ENCODE data around the gene RGS6. TPM values are rescaled to one million over a fixed set of nuclear protein-coding genes. Genes with fewer than 3 reads are reported as not detected.

The RGS6 gene
- total and polyA plus RNA-seq, 2 of the 4 experiments (the other 2 are of a cell fraction), result not detected

GRCh38 chr14:72512281-72512680, 580.1 kb downstream of the RGS6 start:
- POLR2A ChIA-PET (ENCODE audit: unreplicated experiment), result no interaction called here
- Histone ChIP-seq H3K79me1 (ENCODE audit: low read depth in 1 of 2, low read length in 2 of 2) (no peaks in the 10 kb centered on the region), H4K20me1 (ENCODE audit: insufficient read depth, low read length) (no peaks in the 10 kb centered on the region), H4K8ac (ENCODE audit: low read depth in 2 of 2, low read length in 2 of 2) (no peak overlapping the region), H4K5ac (ENCODE audit: low read depth, low read length) (no peak overlapping the region), H2BK15ac (ENCODE audit: low read depth, low read length) (no peak overlapping the region), H3K56ac (ENCODE audit: extremely low read depth, insufficient read depth, low read length) (no peak overlapping the region), H3K4ac (ENCODE audit: low read depth, low read length) (no peak overlapping the region), H3K9me3 (ENCODE audit: control insufficient read depth, insufficient read depth, low read length) (0 out of 2 replicates have a peak, but pooled peaks cover 1% of the 10 kb centered on the region), H3K36me3 (ENCODE audit: control insufficient read depth, insufficient read depth, low read length) (no peaks in the 10 kb centered on the region), H2BK20ac (ENCODE audit: low read depth, low read length) (no peak overlapping the region), H3K4me3 (ENCODE audit: insufficient read depth, low read depth, low read length) (no peak overlapping the region), H2AK9ac (replicated peaks; ENCODE audit: low read depth, low read length, poor library complexity) (no peak overlapping the region), H2AK5ac (ENCODE audit: low read depth, low read length) (no peak overlapping the region), H3K4me1 (ENCODE audit: control insufficient read depth, insufficient read depth, low read length) (peaks cover 5% of the 10 kb centered on the region), H2AFZ (replicated peaks; ENCODE audit: low read length, poor library complexity) (no peak overlapping the region), H3K9ac (ENCODE audit: low read depth, low read length) (no peak overlapping the region), H3K18ac (ENCODE audit: low read depth, low read length) (no peak overlapping the region), H3K14ac (replicated peaks; ENCODE audit: low read depth, low read length) (no peak overlapping the region), H3K23ac (ENCODE audit: low read depth, low read length) (no peak overlapping the region), H3K9me1 (ENCODE audit: insufficient read depth, low read length) (no peaks in the 10 kb centered on the region), H3K27me3 (ENCODE audit: control insufficient read depth, insufficient read depth, low read length) (peaks cover 26% of the 10 kb centered on the region), H4K91ac (ENCODE audit: insufficient read depth, low read depth, low read length) (no peak overlapping the region), H3K4me2 (ENCODE audit: low read depth, low read length) (no peak overlapping the region), H2BK5ac (ENCODE audit: low read depth, low read length, poor library complexity, severe bottlenecking) (no peak overlapping the region), H3K27ac (ENCODE audit: insufficient read depth, low read length) (no peak overlapping the region), H2BK120ac (ENCODE audit: low read depth, low read length) (no peak overlapping the region)
- CTCF ChIA-PET, result no interaction called here
- intact Hi-C loops (cut with micrococcal nuclease), result loop anchor here (10.0 kb wide), 1 partner anchor 213 kb away; no protein-coding TSS in a partner anchor
- no TSS peak for BruUV-seq (replicated peaks)
- no peak for DNase-seq
- dilution Hi-C loops (cut with HindIII; ENCODE audit: low sequenced_read_pairs, unreplicated experiment), result no loop called here
- no peak for TF ChIP-seq ELK1 (IDR thresholded peaks at IDR 0.05; ENCODE audit: borderline replicate concordance, low read depth, low read length)
- TF ChIP-seq BHLHE40 (IDR thresholded peaks at IDR 0.05; ENCODE audit: low read depth, low read length), result no peak
- no peak for TF ChIP-seq POLR2A (IDR thresholded peaks at IDR 0.05; ENCODE audit: low read depth, low read length)
- no peak for TF ChIP-seq CHD1 (IDR thresholded peaks at IDR 0.05; ENCODE audit: low read depth, low read length)
- TF ChIP-seq, protein P1, sequence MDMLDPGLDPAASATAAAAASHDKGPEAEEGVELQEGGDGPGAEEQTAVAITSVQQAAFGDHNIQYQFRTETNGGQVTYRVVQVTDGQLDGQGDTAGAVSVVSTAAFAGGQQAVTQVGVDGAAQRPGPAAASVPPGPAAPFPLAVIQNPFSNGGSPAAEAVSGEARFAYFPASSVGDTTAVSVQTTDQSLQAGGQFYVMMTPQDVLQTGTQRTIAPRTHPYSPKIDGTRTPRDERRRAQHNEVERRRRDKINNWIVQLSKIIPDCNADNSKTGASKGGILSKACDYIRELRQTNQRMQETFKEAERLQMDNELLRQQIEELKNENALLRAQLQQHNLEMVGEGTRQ (IDR thresholded peaks at IDR 0.05; ENCODE audit: low read depth, low read length), result no peak
- TF ChIP-seq MAFK (IDR thresholded peaks at IDR 0.05; ENCODE audit: low read depth, low read length), result no peak
- TF ChIP-seq RFX5 (IDR thresholded peaks at IDR 0.05; ENCODE audit: low read depth, low read length), result no peak
- no peak for TF ChIP-seq CEBPB (IDR thresholded peaks at IDR 0.05; ENCODE audit: low read depth, low read length)
- no peak for TF ChIP-seq RAD21 (IDR thresholded peaks at IDR 0.05; ENCODE audit: low read length)
- TF ChIP-seq SMC3 (IDR thresholded peaks at IDR 0.05; ENCODE audit: low read depth, low read length), result no peak
- TF ChIP-seq RCOR1 (IDR thresholded peaks at IDR 0.05; ENCODE audit: insufficient replicate concordance, low read length), result no peak
- TF ChIP-seq CTCF (conservative IDR thresholded peaks at IDR 0.05; ENCODE audit: low read depth, low read length), result no peak
- TF ChIP-seq NFE2L2 (IDR thresholded peaks at IDR 0.05; ENCODE audit: low read depth, low read length), result no peak
- TF ChIP-seq MAZ (IDR thresholded peaks at IDR 0.05; ENCODE audit: borderline replicate concordance, low read depth, low read length), result no peak
- ATAC-seq (ENCODE audit: low read depth), result no peak
- WGBS, 2 experiments (ENCODE audit: extremely low coverage in 2 of 2, insufficient read length in 1 of 2), result 67% methylated on average over 1 of the region's 2 CpGs; no CpG with 5 or more reads in 1 of the 2 experiments
- in situ Hi-C loops (cut with MboI; ENCODE audit: low sequenced_read_pairs), result loop anchor here (5.0 kb wide), 1 partner anchor 435 kb away; no protein-coding TSS in a partner anchor
